ENCODE results near the gene ZNF776. TPM values are rescaled to one million over a fixed set of nuclear protein-coding genes. Genes with fewer than 3 reads are reported as not detected.
"Not testable (repeated sequence)": the region's sequence is repeated elsewhere in the genome, so short reads cannot be mapped to it uniquely, and the experiment has no call there.

Gene ZNF776
- total RNA-seq, 3 donors from 2014 or later = 5.5 to 7.6 (median 5.7) TPM

DNA sequence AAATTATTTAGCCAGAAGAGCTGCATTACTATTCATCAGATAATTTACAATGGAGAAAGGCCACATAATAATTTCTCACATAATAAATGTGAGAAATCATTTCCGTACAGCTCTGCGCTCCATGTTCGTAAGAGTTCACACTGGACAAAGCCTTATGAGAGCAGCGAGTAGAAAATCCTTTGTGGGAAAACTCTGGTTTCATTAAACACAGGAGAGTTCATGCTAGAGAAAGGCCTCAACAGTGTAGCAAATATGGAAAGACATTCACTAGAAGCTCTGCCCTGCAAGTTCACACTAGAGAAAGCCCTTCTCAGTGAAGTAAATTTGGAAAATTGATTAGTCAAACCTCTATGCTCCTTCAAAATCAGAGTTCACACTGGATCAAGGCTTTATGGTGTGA is 8.4 kb downstream of the ZNF776 start:
- DNase-seq = no peak
- no peak for ATAC-seq
- H3K36me3 Mint-ChIP-seq (ENCODE audit: insufficient read depth) = peaks cover 86% of the 10 kb centered on the region
- H3K4me3 Mint-ChIP-seq = no peak overlapping the region
- peaks cover 66% of the 10 kb centered on the region for H3K9me3 Mint-ChIP-seq
- H3K4me1 Mint-ChIP-seq (ENCODE audit: low read depth) = peaks cover 6% of the 10 kb centered on the region
- H3K27me3 Mint-ChIP-seq (ENCODE audit: low read depth) = no peaks in the 10 kb centered on the region

- H3K36me3 Mint-ChIP-seq (ENCODE audit: insufficient read depth) = peaks cover 80% of the 10 kb centered on the region
- no peaks in the 10 kb centered on the region for H3K27me3 Mint-ChIP-seq (ENCODE audit: low read depth)
- H3K4me1 Mint-ChIP-seq (ENCODE audit: low read depth) = no peaks in the 10 kb centered on the region
- no peak for ATAC-seq
- no peak overlapping the region for H3K4me3 Mint-ChIP-seq
- peaks cover 43% of the 10 kb centered on the region for H3K9me3 Mint-ChIP-seq
- no peak for DNase-seq
Observed at GRCh38 chr19:57757941-57758340, 11.3 kb downstream of the ZNF776 start.

- ATAC-seq (no peak), DNase-seq (no peak)
- Mint-ChIP-seq H3K36me3 (ENCODE audit: insufficient read depth) (peaks cover 71% of the 10 kb centered on the region), H3K27me3 (ENCODE audit: low read depth) (no peaks in the 10 kb centered on the region), H3K4me1 (ENCODE audit: low read depth) (no peaks in the 10 kb centered on the region), H3K4me3 (no peak overlapping the region), H3K9me3 (peaks cover 33% of the 10 kb centered on the region)
Observed at GRCh38 chr19:57759096-57759495, 12.5 kb downstream of the ZNF776 start.

DNA sequence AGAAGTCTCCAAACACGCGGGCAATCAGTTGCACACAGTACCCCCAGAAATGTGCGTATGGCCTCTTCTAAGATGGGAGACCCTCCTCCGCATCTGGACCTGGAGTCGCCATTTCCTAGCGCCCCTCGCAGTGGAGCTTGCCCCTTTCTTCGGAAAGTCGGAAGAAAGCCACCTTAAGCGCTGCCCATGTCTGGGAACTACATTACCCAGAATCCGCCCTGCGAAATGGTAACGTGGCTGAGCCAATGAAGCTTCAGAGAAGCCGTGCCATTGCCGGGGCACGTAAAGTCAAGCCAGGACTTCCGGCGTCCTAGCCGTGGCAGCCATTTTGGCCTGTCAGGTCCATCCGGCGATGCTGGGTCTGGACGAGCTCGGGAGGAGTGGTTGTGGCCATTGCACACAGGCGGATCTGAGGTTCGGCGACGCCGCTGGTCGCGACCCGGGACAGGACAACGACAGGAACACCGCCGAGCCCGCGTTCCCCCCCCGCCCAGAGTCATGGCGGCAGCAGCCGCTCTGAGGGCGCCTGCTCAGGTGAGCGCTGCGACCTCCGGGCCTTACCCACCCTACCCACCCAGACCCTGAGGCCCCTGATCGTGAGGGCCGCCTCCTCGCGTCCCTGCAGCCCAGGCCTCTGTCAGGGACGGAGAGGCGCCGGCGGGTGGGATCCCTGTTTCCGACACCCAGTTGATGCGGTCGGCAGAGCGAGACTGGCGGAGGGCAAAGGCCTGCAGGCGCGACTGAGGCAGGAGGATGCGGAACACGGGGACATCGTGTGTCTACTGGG is 22.9 kb downstream of the ZNF776 start, which contains the start of gene ZNF586:
Gene ZNF586, plus strand, starts transcription at position 332 of the 787 bp plus-strand sequence. Its CDS starts 167 bp downstream, at position 499.
- Mint-ChIP-seq H3K4me1 (ENCODE audit: low read depth) (peaks cover 34% of the 10 kb centered on the region), H3K9me3 (peaks cover 22% of the 10 kb centered on the region), H3K36me3 (ENCODE audit: insufficient read depth) (peaks cover 40% of the 10 kb centered on the region), H3K27me3 (ENCODE audit: low read depth) (no peaks in the 10 kb centered on the region), H3K4me3 (peak within 1 kb of the TSS; percentile 95)
- peak; percentile 75 for DNase-seq
- peak; percentile 100 for ATAC-seq

DNA sequence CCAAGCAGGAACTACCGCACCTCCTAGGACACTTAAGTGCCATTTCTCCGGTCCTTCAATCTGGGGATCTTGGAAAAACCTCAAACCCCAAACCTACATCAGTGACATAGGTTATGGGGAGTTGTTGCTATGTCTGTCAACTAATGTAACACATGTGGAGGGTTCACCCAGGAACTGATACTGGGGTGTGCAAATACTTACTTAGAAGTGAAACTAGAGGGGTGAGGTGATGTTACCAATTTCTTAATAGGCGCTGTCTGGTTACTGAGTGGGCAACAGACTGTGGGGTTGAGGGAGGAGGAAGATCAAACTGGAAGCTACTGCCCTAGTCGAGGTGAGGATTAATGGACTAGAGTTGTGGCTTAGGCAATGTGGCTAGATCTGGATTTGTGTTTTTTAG is 24.8 kb downstream of the ZNF776 start:
- H3K27me3 Mint-ChIP-seq (ENCODE audit: low read depth) = no peaks in the 10 kb centered on the region
- peaks cover 38% of the 10 kb centered on the region for H3K4me1 Mint-ChIP-seq (ENCODE audit: low read depth)
- H3K4me3 Mint-ChIP-seq = peak overlapping the region; percentile 95
- H3K36me3 Mint-ChIP-seq (ENCODE audit: insufficient read depth) = peaks cover 46% of the 10 kb centered on the region
- ATAC-seq (no peak), DNase-seq (no peak)
- peaks cover 30% of the 10 kb centered on the region for H3K9me3 Mint-ChIP-seq

- ATAC-seq (no peak), DNase-seq (no peak)
- Mint-ChIP-seq H3K36me3 (ENCODE audit: insufficient read depth) (peaks cover 63% of the 10 kb centered on the region), H3K4me3 (no peak overlapping the region), H3K27me3 (ENCODE audit: low read depth) (no peaks in the 10 kb centered on the region), H3K9me3 (peaks cover 40% of the 10 kb centered on the region), H3K4me1 (ENCODE audit: low read depth) (peaks cover 40% of the 10 kb centered on the region)
Observed at GRCh38 chr19:57773488-57773887, 26.9 kb downstream of the ZNF776 start.

DNA sequence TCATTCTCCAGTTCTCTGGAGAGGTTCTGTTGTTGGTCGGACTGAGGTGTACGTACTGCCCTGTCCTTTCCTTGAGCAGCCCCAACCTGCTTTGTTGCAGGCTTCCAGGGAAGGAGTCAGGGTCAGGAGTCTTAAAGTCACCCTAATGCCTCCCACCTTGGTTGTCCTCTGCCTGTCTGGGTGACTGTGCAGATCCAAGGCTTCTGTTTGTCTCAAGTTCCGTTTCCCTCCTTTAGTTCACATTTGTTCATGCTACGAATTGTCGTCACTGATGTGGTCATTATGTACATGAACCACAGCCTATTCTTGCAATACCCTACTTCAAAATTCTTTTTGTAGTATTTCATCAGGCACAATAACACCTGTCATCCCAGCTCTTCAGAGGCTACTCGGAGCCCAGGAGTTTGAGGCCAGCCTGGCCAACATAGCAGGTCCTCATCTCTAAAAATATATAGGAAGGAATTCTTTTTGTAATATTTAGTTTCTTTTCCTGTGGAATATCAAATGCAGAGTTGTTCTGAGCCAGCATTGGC is 30.2 kb downstream of the ZNF776 start:
- no peak overlapping the region for H3K4me3 Mint-ChIP-seq
- peaks cover 81% of the 10 kb centered on the region for H3K36me3 Mint-ChIP-seq (ENCODE audit: insufficient read depth)
- H3K27me3 Mint-ChIP-seq (ENCODE audit: low read depth) = no peaks in the 10 kb centered on the region
- ATAC-seq (no peak), DNase-seq (no peak)
- peaks cover 21% of the 10 kb centered on the region for H3K4me1 Mint-ChIP-seq (ENCODE audit: low read depth)
- peaks cover 65% of the 10 kb centered on the region for H3K9me3 Mint-ChIP-seq

GRCh38 chr19:57778336-57778735 is 31.7 kb downstream of the ZNF776 start:
- H3K4me3 Mint-ChIP-seq = no peak overlapping the region
- ATAC-seq (no peak), DNase-seq (no peak)
- H3K9me3 Mint-ChIP-seq = peaks cover 56% of the 10 kb centered on the region
- peaks cover 72% of the 10 kb centered on the region for H3K36me3 Mint-ChIP-seq (ENCODE audit: insufficient read depth)
- no peaks in the 10 kb centered on the region for H3K27me3 Mint-ChIP-seq (ENCODE audit: low read depth)
- peaks cover 10% of the 10 kb centered on the region for H3K4me1 Mint-ChIP-seq (ENCODE audit: low read depth)

- Mint-ChIP-seq H3K4me3 (no peak overlapping the region), H3K27me3 (ENCODE audit: low read depth) (no peaks in the 10 kb centered on the region), H3K9me3 (peaks cover 51% of the 10 kb centered on the region)
Observed at GRCh38 chr19:57779220-57779845, 32.7 kb downstream of the ZNF776 start.

DNA sequence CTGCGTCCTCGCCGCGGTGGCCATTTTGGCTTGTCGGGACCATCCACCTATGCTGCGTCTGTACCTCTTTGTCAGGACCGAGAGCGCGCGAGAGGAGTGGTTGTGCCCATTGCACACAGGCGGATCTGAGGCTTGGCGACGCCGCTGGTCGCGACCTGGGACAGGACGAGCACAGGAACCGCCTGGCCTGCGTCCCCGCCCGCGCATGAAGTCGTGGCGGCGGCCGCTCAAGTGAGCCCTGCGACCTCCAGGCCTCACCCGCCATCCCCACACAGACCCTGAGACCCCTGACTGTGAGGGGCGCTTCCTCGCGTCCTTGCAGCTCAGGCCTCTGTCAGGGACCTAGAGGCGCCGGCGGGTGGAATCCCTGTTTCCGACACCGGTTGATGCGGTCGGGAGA is 39.7 kb downstream of the ZNF776 start:
- ATAC-seq = no peak
- Mint-ChIP-seq H3K27me3 (ENCODE audit: low read depth) (no peaks in the 10 kb centered on the region), H3K9me3 (peaks cover 25% of the 10 kb centered on the region), H3K4me3 (no peak overlapping the region), H3K36me3 (ENCODE audit: insufficient read depth) (peaks cover 49% of the 10 kb centered on the region), H3K4me1 (ENCODE audit: low read depth) (no peaks in the 10 kb centered on the region)
- no peak for DNase-seq

More at GRCh38 chr19:57779220-57779845, 32.7 kb downstream of the ZNF776 start:
- Mint-ChIP-seq H3K4me1 (ENCODE audit: low read depth) (peaks cover 5% of the 10 kb centered on the region), H3K36me3 (ENCODE audit: insufficient read depth) (peaks cover 66% of the 10 kb centered on the region)
- ATAC-seq (no peak), DNase-seq (no peak)

- DNase-seq (no peak), ATAC-seq (no peak)
- Mint-ChIP-seq H3K27me3 (ENCODE audit: low read depth) (no peaks in the 10 kb centered on the region), H3K4me3 (no peak overlapping the region), H3K4me1 (ENCODE audit: low read depth) (no peaks in the 10 kb centered on the region), H3K36me3 (ENCODE audit: insufficient read depth) (peaks cover 50% of the 10 kb centered on the region), H3K9me3 (peaks cover 24% of the 10 kb centered on the region)
Observed at GRCh38 chr19:57786906-57787305, 40.3 kb downstream of the ZNF776 start.

GRCh38 chr19:57788114-57788692 is 41.6 kb downstream of the ZNF776 start:
- H3K36me3 Mint-ChIP-seq (ENCODE audit: insufficient read depth) = peaks cover 50% of the 10 kb centered on the region
- no peak overlapping the region for H3K4me3 Mint-ChIP-seq
- H3K27me3 Mint-ChIP-seq (ENCODE audit: low read depth) = no peaks in the 10 kb centered on the region
- no peaks in the 10 kb centered on the region for H3K4me1 Mint-ChIP-seq (ENCODE audit: low read depth)
- H3K9me3 Mint-ChIP-seq = peaks cover 24% of the 10 kb centered on the region
- DNase-seq = no peak
- no peak for ATAC-seq

- Mint-ChIP-seq H3K4me3 (no peak overlapping the region), H3K9me3 (peaks cover 24% of the 10 kb centered on the region), H3K27me3 (ENCODE audit: low read depth) (no peaks in the 10 kb centered on the region), H3K4me1 (ENCODE audit: low read depth) (no peaks in the 10 kb centered on the region), H3K36me3 (ENCODE audit: insufficient read depth) (peaks cover 55% of the 10 kb centered on the region)
- DNase-seq (no peak), ATAC-seq (no peak)
Observed at GRCh38 chr19:57789288-57789687, 42.7 kb downstream of the ZNF776 start.

- not testable (repeated sequence) for H3K27me3 Mint-ChIP-seq (ENCODE audit: low read depth); ATAC-seq; H3K4me1 Mint-ChIP-seq (ENCODE audit: low read depth); DNase-seq; H3K9me3 Mint-ChIP-seq; H3K4me3 Mint-ChIP-seq
- peaks cover 43% of the 10 kb centered on the region for H3K36me3 Mint-ChIP-seq (ENCODE audit: insufficient read depth)
Observed at GRCh38 chr19:57796580-57796979, 50.0 kb downstream of the ZNF776 start.

Measured in activated T-cell treated with anti-CD3 and anti-CD28 coated beads, Interleukin-2, amount 50 U/mL, for 4 hours (primary cell).